Upper lobe of left lung (tissue), 6 donors: ENCODE results near the gene TMEM134. TPM values are rescaled to one million over a fixed set of nuclear protein-coding genes. Genes with fewer than 3 reads are reported as not detected.
"Not testable (repeated sequence)": the region's sequence is repeated elsewhere in the genome, so short reads cannot be mapped to it uniquely, and the experiment has no call there.

Source experiments
- ATAC-seq, 2 donors: fragments of 200-7000 bp; cut with Tn5 transposase; one replicate each; pipeline ENCODE4 v1.9.1; 2022; ENCODE audit warnings: mild to moderate bottlenecking in 2 of 2, moderate library complexity in 2 of 2; ENCODE audit not compliant: low FRiP score in 2 of 2
- DNase-seq, 2 donors: peaks; one replicate each; pipeline ENCODE4 v3.0.0-alpha.2; 2019 to 2020
- H3K27ac ChIP-seq, 4 donors: fragments of 200-600 bp; sonication (generic); one replicate each; pipeline ENCODE4 v1.5.1; 2016 to 2019
- H3K27me3 ChIP-seq, 4 donors: fragments of 200-600 bp; sonication (generic); one replicate each; pipeline ENCODE4 v1.5.1; 2017 to 2019
- H3K36me3 ChIP-seq, 4 donors: fragments of 200-600 bp; sonication (generic); one replicate each; pipeline ENCODE4 v1.5.1; 2016 to 2019
- H3K4me1 ChIP-seq, 4 donors: fragments of 200-600 bp; sonication (generic); one replicate each; pipeline ENCODE4 v1.5.1; 2018 to 2019
- H3K4me3 ChIP-seq, 4 donors: fragments of 200-600 bp; sonication (generic); one replicate each; pipeline ENCODE4 v1.5.1; 2017 to 2019; ENCODE audit warnings: mild to moderate bottlenecking in 2 of 4, moderate library complexity in 1 of 4
- H3K9me3 ChIP-seq, 4 donors: fragments of 200-600 bp; sonication (generic); one replicate each; pipeline ENCODE4 v1.5.1; 2018 to 2019
- CTCF ChIP-seq, 6 experiments: fragments of 450-650 bp in 4 of 6; fragments of 200-600 bp in 2 of 6; sonication (generic) in 2 of 6; IDR thresholded peaks; one replicate each; pipeline ENCODE4 v1.5.1; 2016 to 2019; ENCODE audit warnings: antibody characterized with exemption in 6 of 6
- EP300 ChIP-seq, 4 donors: sonication (generic); formaldehyde crosslinking; IDR thresholded peaks; one replicate each; pipeline ENCODE4 v1.5.1; 2017; ENCODE audit warnings: antibody characterized with exemption in 4 of 4, control low read depth in 2 of 4
- POLR2A ChIP-seq, 4 donors: fragments of 450-650 bp; IDR thresholded peaks; one replicate each; pipeline ENCODE4 v1.5.1; 2016 to 2017; ENCODE audit warnings: antibody characterized with exemption in 4 of 4, mild to moderate bottlenecking in 2 of 4
- POLR2AphosphoS5 ChIP-seq, 2 donors: sonication (generic); formaldehyde crosslinking; IDR thresholded peaks; one replicate each; pipeline ENCODE4 v1.5.1; 2017; ENCODE audit warnings: antibody characterized with exemption in 2 of 2
- WGBS, 2 donors: methylation state at CpG; one replicate each; pipeline ENCODE4 v1.1.5; 2017 to 2018; 5-methylcytosine and 5-hydroxymethylcytosine counted together
- total RNA-seq, 6 donors: library from RNA; depleted of rRNA in 4 of 6; stranded (reverse); fragments of >200 nt in 4 of 6; gene quantifications; one replicate each; pipeline versions ENCODE4 v1.1.0 to v1.2.1, GENCODE V29; 2016 to 2021
- donor health status: DM: no; HTN: no; CAD: no; lungs with moderate emphysema.
- donor health status: DM: no; HTN: yes; CAD: no; lungs with severe emphysema.

The TMEM134 gene, protein sequence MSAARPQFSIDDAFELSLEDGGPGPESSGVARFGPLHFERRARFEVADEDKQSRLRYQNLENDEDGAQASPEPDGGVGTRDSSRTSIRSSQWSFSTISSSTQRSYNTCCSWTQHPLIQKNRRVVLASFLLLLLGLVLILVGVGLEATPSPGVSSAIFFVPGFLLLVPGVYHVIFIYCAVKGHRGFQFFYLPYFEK
- total RNA-seq, result 100 to 1,000 TPM in 1 of 6 donors, 10 to 100 TPM in 5; 51.2 to 102 (median 75.2) TPM

- no peaks in the 10 kb centered on the region for H3K36me3 ChIP-seq
- WGBS, 2 donors, result 0% methylated on average over 5 to 9 of the region's 76 CpGs
- no peaks in the 10 kb centered on the region for H3K9me3 ChIP-seq
- peaks cover 30 to 49% (median 37%) of the 10 kb centered on the region in 4 donors for H3K4me1 ChIP-seq
- H3K4me3 ChIP-seq, result peak within 1 kb of the TSS; percentile 71 to 98 (median 87)
- TF ChIP-seq POLR2AphosphoS5 (IDR thresholded peaks at IDR 0.05) (peak; percentile 85 to 88), POLR2A (IDR thresholded peaks at IDR 0.05) (peak in 3 of 4 donors; percentile 59 to 85 (median 80)), EP300 (IDR thresholded peaks at IDR 0.05) (peak in 1 of 4 donors; percentile 14), CTCF (IDR thresholded peaks at IDR 0.05) (peak; percentile 51 to 79 (median 68))
- DNase-seq (peak; percentile 96 to 99), ATAC-seq (peak; percentile 95 to 96)
- peak within 1 kb of the TSS; percentile 85 to 93 (median 90) for H3K27ac ChIP-seq
- H3K27me3 ChIP-seq, result no peaks in the 10 kb centered on the region
These were observed at the start of gene TMEM134 for GRCh38 chr11:67468759-67469507. TMEM134 (minus strand) TSS chr11:67469251; CDS start chr11:67469192, 59 bp downstream.

- TF ChIP-seq POLR2AphosphoS5 (IDR thresholded peaks at IDR 0.05) (no peak), EP300 (IDR thresholded peaks at IDR 0.05) (no peak), POLR2A (IDR thresholded peaks at IDR 0.05) (no peak), CTCF (IDR thresholded peaks at IDR 0.05) (no peak)
- H3K36me3 ChIP-seq, result no peaks in the 10 kb centered on the region
- WGBS, 2 donors, result 78 to 88% methylated on average over 6 to 10 of the region's 10 CpGs
- no peak overlapping the region for H3K4me3 ChIP-seq
- DNase-seq (no peak), ATAC-seq (no peak)
- H3K9me3 ChIP-seq, result no peaks in the 10 kb centered on the region
- H3K27ac ChIP-seq, result no peak overlapping the region
- H3K27me3 ChIP-seq, result no peaks in the 10 kb centered on the region
- H3K4me1 ChIP-seq, result no peaks in the 10 kb centered on the region
These were observed 48.9 kb upstream of the TMEM134 start for GRCh38 chr11:67517784-67518552.

DNA sequence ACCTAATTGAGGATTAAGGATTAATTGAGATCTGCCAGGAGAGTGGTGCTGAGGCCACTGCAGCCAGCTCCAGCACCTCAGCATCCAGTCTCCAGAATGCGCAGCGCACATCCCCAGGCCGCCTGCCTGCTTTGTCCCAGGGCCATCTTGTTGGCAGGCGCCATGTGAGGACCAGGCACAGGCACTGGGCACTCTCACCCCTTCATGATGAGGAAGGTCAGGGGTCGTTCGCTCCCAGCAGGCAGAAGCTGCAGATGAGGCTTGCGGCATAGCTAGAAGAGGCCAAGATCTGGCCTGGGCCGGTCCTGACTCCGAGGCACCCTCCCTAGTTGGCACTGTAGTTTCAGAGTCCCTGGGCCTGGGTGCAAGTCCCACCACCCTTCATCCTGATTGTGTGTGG is 47.8 kb upstream of the TMEM134 start:
- no peaks in the 10 kb centered on the region for H3K9me3 ChIP-seq
- no peak for TF ChIP-seq CTCF (IDR thresholded peaks at IDR 0.05)
- H3K4me1 ChIP-seq, result no peaks in the 10 kb centered on the region
- no peak for DNase-seq
- WGBS, 2 donors, result 98% methylated on average over 9 of the region's 9 CpGs; no CpG with 5 or more reads in 1 of the 2 donors
- no peak overlapping the region for H3K27ac ChIP-seq
- no peaks in the 10 kb centered on the region for H3K36me3 ChIP-seq
- H3K4me3 ChIP-seq, result no peak overlapping the region
- ATAC-seq, result no peak
- H3K27me3 ChIP-seq, result no peaks in the 10 kb centered on the region

GRCh38 chr11:67514116-67514515 is 45.1 kb upstream of the TMEM134 start:
- Histone ChIP-seq H3K36me3 (no peaks in the 10 kb centered on the region), H3K9me3 (no peaks in the 10 kb centered on the region), H3K27me3 (no peaks in the 10 kb centered on the region), H3K27ac (no peak overlapping the region), H3K4me1 (peaks cover 0 to 1% (median under 1%) of the 10 kb centered on the region in 4 donors), H3K4me3 (no peak overlapping the region)
- WGBS, 2 donors, result 76 to 80% methylated on average over 7 of the region's 7 CpGs
- ATAC-seq (no peak), DNase-seq (peak in 1 of 2 donors; percentile 9)
- TF ChIP-seq POLR2A (IDR thresholded peaks at IDR 0.05) (no peak), POLR2AphosphoS5 (IDR thresholded peaks at IDR 0.05) (no peak), CTCF (IDR thresholded peaks at IDR 0.05) (no peak), EP300 (IDR thresholded peaks at IDR 0.05) (no peak)

DNA sequence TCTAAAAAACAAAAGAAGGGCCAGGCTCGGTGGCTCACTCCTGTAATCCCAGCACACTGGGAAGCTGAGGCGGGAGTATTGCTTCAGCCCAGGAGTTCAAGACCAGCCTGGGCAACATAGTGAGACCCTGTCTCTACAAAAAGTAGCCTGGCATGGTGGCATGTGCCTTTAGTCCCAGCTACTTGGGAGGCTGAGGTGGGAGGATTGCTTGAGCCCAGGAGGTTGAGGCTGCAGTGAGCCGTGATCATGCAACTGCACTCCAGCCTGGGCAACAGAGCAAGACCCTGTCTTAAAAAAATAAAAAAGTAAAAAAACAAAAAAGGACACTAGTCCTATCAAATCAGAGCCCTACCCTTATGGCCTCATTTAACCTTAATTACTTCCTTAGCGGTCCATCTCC is 42.5 kb upstream of the TMEM134 start:
- peaks cover 13 to 19% (median 16%) of the 10 kb centered on the region in 4 donors for H3K4me1 ChIP-seq
- not testable (repeated sequence) for H3K27ac ChIP-seq, H3K36me3 ChIP-seq, DNase-seq, H3K4me3 ChIP-seq, ATAC-seq, H3K27me3 ChIP-seq, H3K9me3 ChIP-seq
- 91 to 98% methylated on average over 4 of the region's 4 CpGs for WGBS, 2 donors
